Cardiac muscle cell (in vitro differentiated cells and primary cell): ENCODE measurements around the gene POLDIP3. TPM values are rescaled to one million over a fixed set of nuclear protein-coding genes. Genes with fewer than 3 reads are reported as not detected.
A peak's percentile ranks its signal among the peaks of the same experiment; 100 is the strongest.
"Not testable (repeated sequence)": the region's sequence is repeated elsewhere in the genome, so short reads cannot be mapped to it uniquely, and the experiment has no call there.

Experiments used
- DNase-seq, 2 donors: peaks; one replicate each; pipeline versions ENCODE4 v3.0.0 to v3.0.0-alpha.2; 2010 to 2017; ENCODE audit warnings: low read depth in 1 of 2, low spot score in 1 of 2
- H3K27ac ChIP-seq: fragments of 200-600 bp; sonication (generic); 2 replicates; pipeline ENCODE4 v1.5.1; 2016
- H3K27me3 ChIP-seq: fragments of 200-600 bp; sonication (generic); 2 replicates; pipeline ENCODE4 v1.6.0; 2016; ENCODE audit warnings: control low read depth
- H3K36me3 ChIP-seq: fragments of 200-600 bp; sonication (generic); 2 replicates; pipeline ENCODE4 v1.5.1; 2016; ENCODE audit warnings: control low read depth
- H3K4me1 ChIP-seq: fragments of 200-600 bp; sonication (generic); 2 replicates; pipeline ENCODE4 v1.8.1; 2017; ENCODE audit warnings: low read depth, mild to moderate bottlenecking, mixed run types
- H3K4me3 ChIP-seq: fragments of 200-600 bp; sonication (generic); 2 replicates; pipeline ENCODE4 v1.5.1; 2016; ENCODE audit warnings: mild to moderate bottlenecking
- H3K9me3 ChIP-seq: fragments of 200-600 bp; sonication (generic); 2 replicates; pipeline ENCODE4 v1.5.1; 2017; ENCODE audit warnings: low read depth, mild to moderate bottlenecking, control low read depth
- CTCF ChIP-seq: IDR thresholded peaks from 2 replicates; pipeline ENCODE4 v1.5.1; 2012; ENCODE audit warnings: low read depth, mild to moderate bottlenecking, low read length
- polyA plus RNA-seq: library from polyadenylated mRNA; unstranded; fragments of >200 nt; fragmentation: Nextera tagmentation; extraction: Ambion mirVana; gene quantifications from 2 replicates; pipeline ENCODE4 v1.2.1, GENCODE V29; 2016
- total RNA-seq: library from RNA; depleted of rRNA; stranded (reverse); fragments of >200 nt; gene quantifications from 2 replicates; pipeline ENCODE4 v1.2.3, GENCODE V29; 2016

Gene POLDIP3
- total and polyA plus RNA-seq, 2 experiments from 2014 or later = 58.8 to 63.1 TPM

DNA sequence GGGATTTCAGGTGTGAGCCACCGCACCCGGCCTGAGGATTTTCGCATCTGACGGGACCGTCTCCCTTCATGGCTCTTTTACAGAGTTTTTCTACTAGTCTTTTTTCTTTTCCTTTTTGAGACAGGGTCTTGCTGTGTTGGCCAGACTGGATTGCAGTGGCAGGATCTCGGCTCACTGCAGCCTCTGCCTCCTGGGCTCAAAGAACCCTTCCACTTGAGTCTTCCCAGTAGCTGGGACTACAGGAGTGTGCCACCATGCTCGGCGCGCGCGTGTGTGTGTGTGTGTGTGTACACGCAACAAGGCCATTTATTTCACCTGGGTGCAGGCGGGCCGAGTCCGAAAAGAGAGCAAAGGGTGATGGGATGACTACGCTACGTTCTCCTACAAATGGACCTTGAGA lies 50.0 kb downstream of the POLDIP3 start:
- Histone ChIP-seq H3K9me3 (no peaks in the 10 kb centered on the region), H3K4me1 (peaks cover 10% of the 10 kb centered on the region), H3K4me3 (no peak overlapping the region), H3K27me3 (no peaks in the 10 kb centered on the region), H3K36me3 (no peaks in the 10 kb centered on the region), H3K27ac (no peak overlapping the region)
- no peak for TF ChIP-seq CTCF
- no peak for DNase-seq

- not testable (repeated sequence) for DNase-seq, H3K27ac ChIP-seq, H3K4me3 ChIP-seq, H3K9me3 ChIP-seq, H3K27me3 ChIP-seq, H3K36me3 ChIP-seq
- peaks cover 10% of the 10 kb centered on the region for H3K4me1 ChIP-seq
Observed at GRCh38 chr22:42563943-42564342, 50.7 kb downstream of the POLDIP3 start.

GRCh38 chr22:42562684-42563083 lies 52.0 kb downstream of the POLDIP3 start:
- Histone ChIP-seq H3K27me3 (no peaks in the 10 kb centered on the region), H3K4me3 (no peak overlapping the region), H3K9me3 (no peaks in the 10 kb centered on the region), H3K36me3 (no peaks in the 10 kb centered on the region), H3K27ac (peak overlapping the region; percentile 59), H3K4me1 (peaks cover 10% of the 10 kb centered on the region)
- no peak for TF ChIP-seq CTCF
- DNase-seq = no peak

GRCh38 chr22:42562279-42562678 lies 52.4 kb downstream of the POLDIP3 start:
- no peak for DNase-seq
- H3K27ac ChIP-seq = peak overlapping the region; percentile 59
- no peaks in the 10 kb centered on the region for H3K9me3 ChIP-seq
- H3K27me3 ChIP-seq = no peaks in the 10 kb centered on the region
- no peaks in the 10 kb centered on the region for H3K36me3 ChIP-seq
- no peak for TF ChIP-seq CTCF
- H3K4me3 ChIP-seq = no peak overlapping the region
- peaks cover 10% of the 10 kb centered on the region for H3K4me1 ChIP-seq

DNA sequence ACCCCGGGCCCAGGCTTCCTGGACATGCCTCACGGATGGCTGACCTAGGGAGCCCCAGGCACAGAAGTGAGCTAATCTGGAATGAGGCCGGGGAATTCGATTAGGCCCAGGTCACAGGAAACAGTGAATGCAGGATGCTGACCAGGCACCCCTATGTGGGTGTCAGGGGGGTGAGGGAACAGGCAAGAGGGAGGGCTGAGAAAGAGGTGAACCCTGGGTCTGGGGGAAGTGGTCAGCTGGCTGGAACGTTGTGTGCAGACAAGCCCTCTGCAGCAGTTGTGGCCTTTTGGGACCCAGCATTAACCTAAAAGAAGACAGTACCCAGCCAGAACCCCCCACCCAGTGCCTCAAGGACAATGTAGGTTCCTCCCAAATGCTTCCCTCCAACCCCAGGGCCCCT lies 52.8 kb downstream of the POLDIP3 start:
- DNase-seq = no peak
- no peaks in the 10 kb centered on the region for H3K36me3 ChIP-seq

GRCh38 chr22:42560781-42561180 lies 53.9 kb downstream of the POLDIP3 start:
- Histone ChIP-seq H3K4me1 (peaks cover 10% of the 10 kb centered on the region), H3K4me3 (no peak overlapping the region), H3K36me3 (no peaks in the 10 kb centered on the region), H3K27me3 (no peaks in the 10 kb centered on the region), H3K9me3 (no peaks in the 10 kb centered on the region), H3K27ac (no peak overlapping the region)
- DNase-seq = peak; percentile 32 to 38
- peak; percentile 48 for TF ChIP-seq CTCF

More for the DNA sequence above, 52.8 kb downstream of the POLDIP3 start:
- peaks cover 10% of the 10 kb centered on the region for H3K4me1 ChIP-seq
- H3K27ac ChIP-seq = peak overlapping the region; percentile 59
- H3K9me3 ChIP-seq = no peaks in the 10 kb centered on the region
- no peaks in the 10 kb centered on the region for H3K27me3 ChIP-seq
- no peak for TF ChIP-seq CTCF
- no peak overlapping the region for H3K4me3 ChIP-seq
